ENCODE results near the gene ITGA1. TPM values are rescaled to one million over a fixed set of nuclear protein-coding genes. Genes with fewer than 3 reads are reported as not detected.

Gene ITGA1
- total RNA-seq (2022; extraction: Qiagen RNA extraction) = 0.82 to 1.5 TPM (median 1.1 TPM) in 5 replicates

GRCh38 chr5:52787600-52788504, at the start of gene ITGA1, which contains the start of gene PELO:
ITGA1 (plus strand) TSS chr5:52787916; CDS start chr5:52788354, 438 bp downstream.
PELO (plus strand) TSS chr5:52787916; CDS start chr5:52800395, 12,479 bp downstream.

GRCh38 chr5:52989025-52989780, 201.5 kb downstream of the ITGA1 start, which contains the start of gene ITGA2:
ITGA2 (plus strand) TSS chr5:52989352; CDS start chr5:52989469, 117 bp downstream.

Other genes with a start within 250 kb of the ITGA1 start
- 14.9 to 17.7 TPM (median 17.1 TPM) in 5 replicates for gene PELO, start within 50 bp of the ITGA1 start, total RNA-seq (2022; extraction: Qiagen RNA extraction)
- 8.5 to 13.9 TPM (median 11.3 TPM) in 5 replicates for gene ITGA2, start 201.4 kb downstream of the ITGA1 start, total RNA-seq (2022; extraction: Qiagen RNA extraction)